Stimulated activated CD4-positive, alpha-beta T cell treated with anti-CD3 and anti-CD28 coated beads, Interleukin-1b, Interleukin-23, amount 100 ng/mL, for 48 hours (primary cell): Measurements from ENCODE around the gene TYW3.
"Not testable (repeated sequence)": the region's sequence is repeated elsewhere in the genome, so short reads cannot be mapped to it uniquely, and the experiment has no call there.

ENCODE experiments used
- DNase-seq: peaks from one replicate; pipeline ENCODE4 v3.0.0-alpha.2; 2020

Gene TYW3

GRCh38 chr1:74732071-74732946 is 643 bp upstream of the TYW3 start:
- DNase-seq = peak; percentile 5

- peak; percentile 8 for DNase-seq
These were observed 892 bp downstream of the TYW3 start for GRCh38 chr1:74733604-74734484.

- DNase-seq = no peak
These were observed 4.4 kb downstream of the TYW3 start for GRCh38 chr1:74737333-74737732.

- DNase-seq = not testable (repeated sequence)
These were observed 7.5 kb downstream of the TYW3 start for GRCh38 chr1:74740307-74740980.

- DNase-seq = not testable (repeated sequence)
These were observed 12.3 kb downstream of the TYW3 start for GRCh38 chr1:74745247-74745646.

GRCh38 chr1:74748960-74749359 is 16.0 kb downstream of the TYW3 start:
- DNase-seq = no peak

GRCh38 chr1:74753104-74753503 is 20.2 kb downstream of the TYW3 start:
- DNase-seq = no peak

GRCh38 chr1:74755475-74755874 is 22.5 kb downstream of the TYW3 start:
- no peak for DNase-seq

GRCh38 chr1:74756650-74757049 is 23.7 kb downstream of the TYW3 start:
- not testable (repeated sequence) for DNase-seq

- no peak for DNase-seq
These were observed 30.9 kb downstream of the TYW3 start for GRCh38 chr1:74763807-74764206.

GRCh38 chr1:74766579-74766978 is 33.6 kb downstream of the TYW3 start:
- DNase-seq = no peak

- peak; percentile 1 for DNase-seq
These were observed 34.5 kb downstream of the TYW3 start for GRCh38 chr1:74767490-74767889.

GRCh38 chr1:74771913-74772515 is 39.1 kb downstream of the TYW3 start:
- no peak for DNase-seq

GRCh38 chr1:74772945-74773344 is 40.0 kb downstream of the TYW3 start:
- no peak for DNase-seq

GRCh38 chr1:74773582-74773981 is 40.6 kb downstream of the TYW3 start:
- DNase-seq = no peak

- no peak for DNase-seq
These were observed 42.8 kb downstream of the TYW3 start for GRCh38 chr1:74775735-74776134.

GRCh38 chr1:74777525-74777924 is 44.6 kb downstream of the TYW3 start:
- no peak for DNase-seq

GRCh38 chr1:74779750-74780149 is 46.8 kb downstream of the TYW3 start:
- DNase-seq = no peak

- DNase-seq = no peak
These were observed 47.6 kb downstream of the TYW3 start for GRCh38 chr1:74780594-74780993.

GRCh38 chr1:74785944-74786343 is 53.0 kb downstream of the TYW3 start:
- DNase-seq = no peak

GRCh38 chr1:74790453-74790852 is 57.5 kb downstream of the TYW3 start:
- DNase-seq = no peak

- DNase-seq = no peak
These were observed 58.5 kb downstream of the TYW3 start for GRCh38 chr1:74791491-74791890.

- no peak for DNase-seq
These were observed 66.2 kb downstream of the TYW3 start for GRCh38 chr1:74799119-74799657.
